K562 (cell line): ENCODE data around the gene ERN1. TPM values are rescaled to one million over a fixed set of nuclear protein-coding genes. Genes with fewer than 3 reads are reported as not detected.

Experiments
- ATAC-seq: fragments of 200-7000 bp; cut with Tn5 transposase; 3 replicates; pipeline ENCODE4 v1.9.1; 2020; ENCODE audit warnings: moderate library complexity
- BruUV-seq: library from RNA; stranded (reverse); fragments of 400-500 nt; replicated peaks from 2 replicates; lab custom pipeline; 2021; lab: Mats Ljungman, UMichigan
- CTCF ChIA-PET: fragments of 300-600 bp; formaldehyde crosslinking; extraction: SDS; loops from one replicate; lab custom pipeline; 2021; ENCODE audit warnings: low intra/inter-chr PET ratio; lab: Yijun Ruan, JAX
- POLR2A ChIA-PET: fragments of 300-600, 350-650 bp; sonication (Branson Sonifier 250); formaldehyde crosslinking; extraction: SDS; loops from one replicate; lab custom pipeline; 2021; ENCODE audit warnings: antibody characterized with exemption, inconsistent platforms; lab: Yijun Ruan, JAX
- DNase-seq, 4 experiments: peaks; one replicate each; pipeline versions ENCODE4 v3.0.0 to v3.0.0-alpha.2; 2011 to 2018; ENCODE audit warnings: low spot score in 3 of 4, mixed read lengths in 3 of 4; ENCODE audit errors: extremely low read depth in 1 of 4
- FAIRE-seq: peaks from 2 replicates; lab custom pipeline; 2011; peaks lifted over from hg19 to GRCh38; lab: Jason Lieb, UNC
- H2AFZ ChIP-seq: 2 replicates; pipeline ENCODE4 v1.6.0; 2011; ENCODE audit warnings: low read depth, low read length, control low read depth, inconsistent platforms
- H3K27ac ChIP-seq: fragments of 200-600 bp; 3 replicates; pipeline ENCODE4 v1.8.0; 2011; ENCODE audit warnings: low read depth, mild to moderate bottlenecking, control low read depth, inconsistent platforms, low read length, moderate library complexity, mixed read lengths; ENCODE audit errors: extremely low read depth
- H3K27me3 ChIP-seq, 2 experiments: fragments of 300-600 bp in 1 of 2; 2 replicates in 1 of 2; 3 replicates in 1 of 2; pipeline versions ENCODE4 v1.6.0 to v1.8.0; 2011; ENCODE audit warnings: inconsistent platforms in 2 of 2, low read length in 2 of 2, mild to moderate bottlenecking in 1 of 2, mixed read lengths in 1 of 2, moderate library complexity in 1 of 2; ENCODE audit not compliant: control insufficient read depth in 2 of 2, insufficient read depth in 2 of 2
- H3K36me3 ChIP-seq: fragments of 300-600 bp; 3 replicates; pipeline ENCODE4 v1.8.0; 2011; ENCODE audit warnings: mild to moderate bottlenecking, low read length, inconsistent platforms; ENCODE audit not compliant: control insufficient read depth, insufficient read depth
- H3K4me1 ChIP-seq, 2 experiments: fragments of 200-600 bp in 1 of 2; replicated peaks in 1 of 2; 2 replicates in 1 of 2; 3 replicates in 1 of 2; pipeline versions ENCODE4 v1.5.1 to v1.8.0; 2011; ENCODE audit warnings: inconsistent platforms in 2 of 2, low read length in 2 of 2, mild to moderate bottlenecking in 1 of 2, mixed read lengths in 1 of 2, moderate library complexity in 1 of 2; ENCODE audit not compliant: control insufficient read depth in 2 of 2, insufficient read depth in 2 of 2
- H3K4me2 ChIP-seq: 2 replicates; pipeline ENCODE4 v1.6.1; 2011; ENCODE audit warnings: low read length, control low read depth, inconsistent platforms, mixed read lengths; ENCODE audit not compliant: insufficient read depth
- H3K4me3 ChIP-seq: fragments of 200-600 bp; sonication (generic), shearing (Covaris generic); 2 replicates; pipeline ENCODE4 v1.5.1; 2016; ENCODE audit warnings: control low read depth, inconsistent platforms
- H3K79me2 ChIP-seq: fragments of 200-600 bp; 3 replicates; pipeline ENCODE4 v1.8.0; 2011; ENCODE audit warnings: low read length, inconsistent platforms; ENCODE audit not compliant: control insufficient read depth, insufficient read depth
- H3K9ac ChIP-seq, 2 experiments: 2 replicates each; pipeline versions ENCODE4 v1.6.0 to v1.6.1; 2011; ENCODE audit warnings: low read depth in 2 of 2, low read length in 2 of 2, control low read depth in 1 of 2, inconsistent platforms in 1 of 2, mild to moderate bottlenecking in 1 of 2, mixed read lengths in 1 of 2; ENCODE audit not compliant: insufficient read depth in 1 of 2
- H3K9me1 ChIP-seq: one replicate; pipeline ENCODE4 v1.6.0; 2011; ENCODE audit warnings: inconsistent platforms, mild to moderate bottlenecking, low read length, moderate library complexity; ENCODE audit not compliant: control insufficient read depth, insufficient read depth
- H3K9me3 ChIP-seq: replicated peaks from 2 replicates; pipeline ENCODE4 v1.5.1; 2011; ENCODE audit warnings: low read depth, low read length, inconsistent platforms; ENCODE audit not compliant: control insufficient read depth, insufficient read depth
- H4K20me1 ChIP-seq: replicated peaks from 2 replicates; pipeline ENCODE4 v1.6.1; 2011; ENCODE audit warnings: low read length, inconsistent platforms, mixed read lengths; ENCODE audit not compliant: control insufficient read depth, insufficient read depth
- BRD4 ChIP-seq: fragments of 200-600 bp; sonication (generic); IDR thresholded peaks from 2 replicates; pipeline ENCODE4 v1.6.1; 2017; ENCODE audit warnings: inconsistent platforms
- CUX1 ChIP-seq: fragments of 200-800 bp; sonication (Bioruptor generic); IDR thresholded peaks from 2 replicates; pipeline ENCODE4 v1.6.1; 2016; ENCODE audit warnings: missing genetic modification characterization, missing compliant biosample characterization
- GABPB2 ChIP-seq: fragments of 250-450 bp; sonication (Bioruptor Pico); conservative IDR thresholded peaks from 2 replicates; pipeline ENCODE4 v1.5.1; 2021; ENCODE audit warnings: mild to moderate bottlenecking
- GATAD2A ChIP-seq: fragments of 450-650 bp; IDR thresholded peaks from 2 replicates; pipeline ENCODE4 v1.6.1; 2017
- KDM4B ChIP-seq, 2 experiments: fragments of 450-650 bp in 1 of 2; sonication (generic) in 1 of 2; IDR thresholded peaks; 2 replicates each; pipeline ENCODE4 v1.6.1; 2016 to 2017; ENCODE audit warnings: borderline replicate concordance in 2 of 2, antibody characterized with exemption in 1 of 2, low read depth in 1 of 2, mild to moderate bottlenecking in 1 of 2
- LARP7 ChIP-seq: fragments of 450-650 bp; IDR thresholded peaks from 2 replicates; pipeline ENCODE4 v1.6.1; 2016
- PBX2 ChIP-seq, 2 experiments: IDR thresholded peaks in 1 of 2; conservative IDR thresholded peaks in 1 of 2; 2 replicates each; pipeline ENCODE4 v1.6.1; 2016; ENCODE audit warnings: low read depth in 2 of 2, mild to moderate bottlenecking in 1 of 2, missing compliant biosample characterization in 1 of 2, missing genetic modification characterization in 1 of 2, moderate library complexity in 1 of 2
- TEAD2 ChIP-seq: fragments of 450-650 bp; IDR thresholded peaks from 2 replicates; pipeline ENCODE4 v1.6.1; 2016; ENCODE audit warnings: missing genetic modification characterization, control low read depth, missing compliant biosample characterization
- TEAD4 ChIP-seq, 2 experiments: sonication (generic) in 1 of 2; formaldehyde crosslinking in 1 of 2; IDR thresholded peaks; 2 replicates each; pipeline versions ENCODE4 v1.6.1 to v1.8.0; 2012 to 2022; ENCODE audit warnings: borderline replicate concordance in 1 of 2, inconsistent platforms in 1 of 2, low read length in 1 of 2, mild to moderate bottlenecking in 1 of 2, missing genetic modification reagents in 1 of 2
- ZNF253 ChIP-seq: fragments of 250-450 bp; sonication (Bioruptor Pico); conservative IDR thresholded peaks from 2 replicates; pipeline ENCODE4 v1.6.1; 2021; ENCODE audit warnings: mild to moderate bottlenecking
- ZNF512 ChIP-seq: IDR thresholded peaks from 2 replicates; pipeline ENCODE4 v1.6.1; 2016; ENCODE audit warnings: missing genetic modification characterization, missing compliant biosample characterization
- WGBS: fragments of 100-300 bp; shearing (Covaris generic); methylation state at CpG from one replicate; pipeline ENCODE4 v1.1.6; 2016; ENCODE audit warnings: low coverage, mixed read lengths; ENCODE audit not compliant: insufficient coverage; ENCODE audit errors: missing lambda C conversion rate; 5-methylcytosine and 5-hydroxymethylcytosine counted together
- in situ Hi-C: fragments of 300-500 bp; cut with MboI; formaldehyde crosslinking; loops from 4 replicates; pipeline ENCODE4 v1.15.0; 2018; ENCODE audit warnings: inconsistent platforms, mixed read lengths
- intact Hi-C: fragments of 100-400 bp; cut with micrococcal nuclease; formaldehyde crosslinking; loops from 2 replicates; pipeline ENCODE4 v1.14.2; 2022
- polyA plus RNA-seq, 8 experiments: library from polyadenylated mRNA; depleted of rRNA in 4 of 8; stranded (reverse) in 5 of 8; unstranded in 3 of 8; fragments of >200 nt; fragmentation: Nextera tagmentation in 2 of 8; fragmentation: Illumina TruSeq in 1 of 8; extraction: Ambion mirVana in 2 of 8; extraction: Trizol in 1 of 8; gene quantifications; 2 replicates each; pipeline versions ENCODE4 v1.2.1 to v1.2.3, GENCODE V29; 2011 to 2014; ENCODE audit warnings: inconsistent platforms in 1 of 8, missing spikeins in 1 of 8
- total RNA-seq, 7 experiments: library from RNA; depleted of rRNA in 6 of 7; stranded (reverse); fragments of >200 nt in 6 of 7; fragmentation: Illumina TruSeq in 2 of 7; extraction: Trizol in 2 of 7; gene quantifications; 2 replicates each; pipeline versions ENCODE4 v1.2.1 to v1.2.3, GENCODE V29; 2011 to 2021; ENCODE audit warnings: low replicate concordance in 1 of 7
- TF ChIP-seq, protein P1 (sequence below): sonication (generic); formaldehyde crosslinking; IDR thresholded peaks from 2 replicates; pipeline ENCODE4 v1.8.0; 2022; ENCODE audit warnings: mild to moderate bottlenecking, missing genetic modification reagents

The ERN1 gene
- total and polyA plus RNA-seq, 9 of the 15 experiments (the other 6 are each of a cell fraction or from before 2014, with no cell fraction given) = 2.1 to 22.5 (median 7.3) TPM

- ATAC-seq (no peak), DNase-seq (no peak), FAIRE-seq (no peak)
- H3K36me3 ChIP-seq = peaks cover 50% of the 10 kb centered on the region
- intact Hi-C loops (no loop called here), in situ Hi-C loops (no loop called here)
- 97% methylated on average over 4 of the region's 4 CpGs for WGBS
- no peaks in the 10 kb centered on the region for H3K4me1 ChIP-seq
- CTCF ChIA-PET = no interaction called here
- H3K27ac ChIP-seq = no peak overlapping the region
- no peaks in the 10 kb centered on the region for H4K20me1 ChIP-seq
- no peak overlapping the region for H3K9ac ChIP-seq
- H3K4me3 ChIP-seq = no peak overlapping the region
- H2AFZ ChIP-seq = no peak overlapping the region
- H3K4me2 ChIP-seq = no peak overlapping the region
- no TSS peak for BruUV-seq
- no peaks in the 10 kb centered on the region for H3K9me3 ChIP-seq
- no peaks in the 10 kb centered on the region for H3K9me1 ChIP-seq
- H3K79me2 ChIP-seq = no peaks in the 10 kb centered on the region
- POLR2A ChIA-PET = interaction anchor here (1.4 to 2.1 kb wide), 2 partner anchors 10 to 15 kb away, joined by 6 to 7 read pairs; no protein-coding TSS in a partner anchor
- no peaks in the 10 kb centered on the region for H3K27me3 ChIP-seq
- TF ChIP-seq CUX1 = no peak
- TF ChIP-seq KDM4B (IDR thresholded peaks at IDR 0.05; ENCODE audit: borderline replicate concordance in 2 of 2, low read depth in 1 of 2) = no peak
- TF ChIP-seq, protein P1, sequence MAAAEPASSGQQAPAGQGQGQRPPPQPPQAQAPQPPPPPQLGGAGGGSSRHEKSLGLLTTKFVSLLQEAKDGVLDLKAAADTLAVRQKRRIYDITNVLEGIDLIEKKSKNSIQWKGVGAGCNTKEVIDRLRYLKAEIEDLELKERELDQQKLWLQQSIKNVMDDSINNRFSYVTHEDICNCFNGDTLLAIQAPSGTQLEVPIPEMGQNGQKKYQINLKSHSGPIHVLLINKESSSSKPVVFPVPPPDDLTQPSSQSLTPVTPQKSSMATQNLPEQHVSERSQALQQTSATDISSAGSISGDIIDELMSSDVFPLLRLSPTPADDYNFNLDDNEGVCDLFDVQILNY (CRISPR knock-in tag) = no peak
- no peak for TF ChIP-seq TEAD2 (tag)
- TF ChIP-seq GABPB2 (CRISPR knock-in tag) = no peak
- TF ChIP-seq ZNF253 (CRISPR knock-in tag) = no peak
- no peak for TF ChIP-seq ZNF512
- no peak for TF ChIP-seq PBX2 (CRISPR knock-in tag; IDR thresholded peaks at IDR 0.05; ENCODE audit: low read depth)
- TF ChIP-seq PBX2 (tag; conservative IDR thresholded peaks at IDR 0.05; ENCODE audit: low read depth) = no peak
- TF ChIP-seq BRD4 = no peak
- TF ChIP-seq LARP7 = no peak
- no peak for TF ChIP-seq GATAD2A
- no peak for TF ChIP-seq TEAD4 (IDR thresholded peaks at IDR 0.05; ENCODE audit: low read length)
- no peak for TF ChIP-seq TEAD4 (CRISPR knock-in tag; IDR thresholded peaks at IDR 0.05; ENCODE audit: borderline replicate concordance)
Measured at GRCh38 chr17:64160378-64160777, 30.4 kb upstream of the ERN1 start.
